GM12875 (cell line): ENCODE data around the gene KRTAP10-12.

Experiments
- H3K4me3 ChIP-seq: one replicate; pipeline ENCODE4 v1.5.1; 2011; ENCODE audit warnings: low read depth, low read length, control low read depth
- TF ChIP-seq, protein P1 (sequence below): IDR thresholded peaks from 2 replicates; pipeline ENCODE4 v1.5.1; 2011; ENCODE audit warnings: low read depth, mild to moderate bottlenecking, control low read depth, inconsistent platforms, low read length, moderate library complexity, borderline replicate concordance; ENCODE audit not compliant: insufficient read depth

The KRTAP10-12 gene

DNA sequence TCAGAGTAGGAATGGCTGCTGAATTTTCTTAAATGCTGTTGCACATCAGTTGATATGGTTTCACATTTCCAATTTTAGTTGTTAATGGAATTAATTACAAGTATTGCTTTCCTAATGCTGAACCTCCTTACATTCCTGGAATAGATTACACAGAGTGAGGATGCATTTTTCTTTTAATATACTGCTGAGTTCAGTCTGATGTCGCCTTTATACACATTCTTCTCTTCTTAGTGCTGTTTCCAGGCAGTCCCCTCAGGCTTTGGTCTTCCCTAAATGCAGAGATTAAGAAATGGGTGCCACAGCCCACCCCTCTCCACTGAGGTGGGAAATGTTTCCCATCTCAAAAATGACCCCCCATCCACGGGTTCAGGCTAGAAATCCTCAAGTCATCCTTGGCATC lies 21.1 kb downstream of the KRTAP10-12 start:
- TF ChIP-seq, protein P1, sequence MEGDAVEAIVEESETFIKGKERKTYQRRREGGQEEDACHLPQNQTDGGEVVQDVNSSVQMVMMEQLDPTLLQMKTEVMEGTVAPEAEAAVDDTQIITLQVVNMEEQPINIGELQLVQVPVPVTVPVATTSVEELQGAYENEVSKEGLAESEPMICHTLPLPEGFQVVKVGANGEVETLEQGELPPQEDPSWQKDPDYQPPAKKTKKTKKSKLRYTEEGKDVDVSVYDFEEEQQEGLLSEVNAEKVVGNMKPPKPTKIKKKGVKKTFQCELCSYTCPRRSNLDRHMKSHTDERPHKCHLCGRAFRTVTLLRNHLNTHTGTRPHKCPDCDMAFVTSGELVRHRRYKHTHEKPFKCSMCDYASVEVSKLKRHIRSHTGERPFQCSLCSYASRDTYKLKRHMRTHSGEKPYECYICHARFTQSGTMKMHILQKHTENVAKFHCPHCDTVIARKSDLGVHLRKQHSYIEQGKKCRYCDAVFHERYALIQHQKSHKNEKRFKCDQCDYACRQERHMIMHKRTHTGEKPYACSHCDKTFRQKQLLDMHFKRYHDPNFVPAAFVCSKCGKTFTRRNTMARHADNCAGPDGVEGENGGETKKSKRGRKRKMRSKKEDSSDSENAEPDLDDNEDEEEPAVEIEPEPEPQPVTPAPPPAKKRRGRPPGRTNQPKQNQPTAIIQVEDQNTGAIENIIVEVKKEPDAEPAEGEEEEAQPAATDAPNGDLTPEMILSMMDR: no peak
- H3K4me3 ChIP-seq: no peak overlapping the region

DNA sequence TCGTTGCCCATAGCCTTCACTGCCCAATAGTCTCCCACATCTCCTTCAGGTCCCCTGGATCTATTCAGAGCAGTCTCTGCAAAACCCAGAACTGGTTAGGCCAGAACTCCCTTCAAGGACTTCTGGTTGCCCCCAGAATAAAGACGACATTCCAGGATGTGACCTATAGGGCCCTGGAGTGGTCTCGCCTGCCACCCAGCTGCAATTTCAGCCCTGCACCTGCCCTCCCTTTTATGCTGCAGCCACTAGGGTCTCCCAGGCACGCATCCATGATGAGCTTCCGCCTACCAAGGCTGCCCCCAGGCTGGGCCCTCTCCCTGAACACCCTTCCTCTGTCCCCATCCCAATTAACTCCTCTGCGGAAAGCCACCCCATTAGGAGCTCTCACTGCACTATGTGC lies 21.6 kb downstream of the KRTAP10-12 start:
- no peak overlapping the region for H3K4me3 ChIP-seq
- TF ChIP-seq, protein P1: no peak

DNA sequence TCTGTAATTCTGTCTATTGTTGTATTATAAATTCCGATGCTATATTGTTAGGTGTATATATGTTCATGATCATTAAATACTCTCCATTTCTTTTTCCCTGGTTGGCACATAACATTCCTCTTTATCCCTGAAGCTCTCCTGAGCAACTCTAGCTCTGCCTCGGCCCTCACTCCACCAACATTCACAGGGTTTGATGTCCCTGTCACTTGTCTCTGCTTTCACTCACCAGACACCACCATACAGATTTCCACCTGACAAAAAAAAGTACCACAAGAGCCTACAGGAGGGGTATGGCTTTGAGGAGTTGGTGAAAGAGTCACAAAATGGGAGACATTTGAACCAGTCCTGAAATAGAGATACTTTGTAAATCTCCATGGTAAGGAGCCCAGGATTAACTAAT lies 23.2 kb downstream of the KRTAP10-12 start:
- TF ChIP-seq, protein P1: no peak

DNA sequence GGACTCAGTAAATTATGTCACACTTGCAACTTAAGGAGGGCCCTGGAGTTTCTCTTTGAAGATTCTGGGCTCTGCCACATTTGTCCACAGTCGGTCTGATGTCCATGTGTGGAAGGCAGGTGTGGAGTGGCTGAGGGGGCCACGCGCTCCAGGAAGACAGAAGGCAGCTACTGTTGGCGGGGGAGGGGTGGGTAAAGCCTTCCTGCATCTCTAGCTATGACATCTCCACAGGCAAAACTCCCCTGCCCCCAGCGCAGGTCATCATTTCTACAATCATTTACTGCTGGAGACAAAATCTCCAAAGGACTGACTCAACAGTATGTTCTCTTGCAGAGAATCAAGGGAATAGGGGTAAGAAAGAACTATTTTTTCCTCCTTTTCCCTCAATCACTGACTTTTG lies 25.8 kb downstream of the KRTAP10-12 start:
- no peak overlapping the region for H3K4me3 ChIP-seq
- TF ChIP-seq, protein P1: no peak

More for the DNA sequence above, 23.2 kb downstream of the KRTAP10-12 start:
- no peak overlapping the region for H3K4me3 ChIP-seq

DNA sequence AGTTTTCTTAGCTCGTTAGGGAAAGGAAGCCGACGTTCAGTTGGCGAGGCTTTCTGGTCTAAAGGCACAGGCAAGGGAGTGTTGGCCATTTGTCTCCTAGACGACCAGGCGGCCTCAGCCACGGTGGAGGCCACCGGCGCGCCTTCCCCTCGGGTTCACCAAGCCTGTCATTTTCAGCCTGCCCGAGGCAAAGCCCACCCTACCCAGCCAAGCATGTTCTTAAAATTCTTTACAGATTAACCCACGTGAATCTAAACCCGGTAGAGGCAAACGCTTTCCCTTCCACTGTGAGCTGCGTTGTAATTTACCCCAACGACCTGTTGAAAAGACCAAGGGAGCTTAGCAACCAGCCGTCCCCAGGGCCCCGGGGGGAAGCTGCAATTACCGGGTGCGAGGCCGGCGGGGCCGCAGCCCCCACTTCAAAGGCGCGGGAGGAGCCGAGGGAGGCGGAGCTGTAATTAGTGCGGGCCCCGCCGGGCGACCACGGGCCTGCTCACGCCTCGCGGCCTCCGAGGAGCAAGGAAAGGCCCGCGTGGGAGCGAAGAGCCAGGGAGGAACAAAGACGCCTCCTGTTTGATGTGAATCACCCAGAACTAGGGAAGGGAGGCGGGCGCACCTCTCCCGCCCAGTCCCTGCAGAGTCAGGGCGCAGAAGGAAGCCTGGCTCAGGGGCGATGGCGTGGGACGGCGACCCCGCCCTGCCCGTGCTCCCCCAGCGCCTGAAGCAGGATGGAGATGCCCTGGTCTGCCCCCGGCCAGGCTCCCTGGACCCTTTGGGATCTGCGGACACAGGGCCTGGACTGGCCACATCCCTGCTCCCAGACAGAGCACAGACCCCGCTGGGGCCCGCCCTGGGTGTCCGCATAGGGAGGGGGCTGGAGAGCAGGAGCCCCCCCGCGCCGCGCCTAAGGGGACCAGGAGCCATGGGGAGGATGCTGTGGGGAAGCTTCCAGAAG lies 26.5 kb downstream of the KRTAP10-12 start:
- no peak overlapping the region for H3K4me3 ChIP-seq
- TF ChIP-seq, protein P1: no peak

DNA sequence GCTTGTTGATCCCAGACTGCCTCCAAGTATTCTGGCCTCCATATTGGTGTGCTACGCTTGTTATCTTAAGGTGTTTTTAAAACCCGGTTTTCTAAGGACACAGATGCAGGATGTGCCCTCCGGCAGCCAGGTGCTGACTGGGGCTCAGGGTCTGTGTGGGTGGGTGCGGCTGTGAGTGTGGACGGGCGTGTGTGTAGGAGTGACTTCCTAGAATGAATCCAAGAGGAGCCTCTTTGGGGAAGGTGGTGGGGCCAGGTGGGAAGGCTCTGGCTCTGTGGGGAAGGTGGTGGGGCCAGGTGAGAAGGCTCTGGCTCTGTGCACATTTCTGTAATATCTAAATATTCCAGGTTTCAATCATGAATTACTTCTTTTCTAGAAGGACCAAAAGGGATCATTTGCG lies 27.2 kb downstream of the KRTAP10-12 start:
- H3K4me3 ChIP-seq: no peak overlapping the region
- TF ChIP-seq, protein P1: no peak

DNA sequence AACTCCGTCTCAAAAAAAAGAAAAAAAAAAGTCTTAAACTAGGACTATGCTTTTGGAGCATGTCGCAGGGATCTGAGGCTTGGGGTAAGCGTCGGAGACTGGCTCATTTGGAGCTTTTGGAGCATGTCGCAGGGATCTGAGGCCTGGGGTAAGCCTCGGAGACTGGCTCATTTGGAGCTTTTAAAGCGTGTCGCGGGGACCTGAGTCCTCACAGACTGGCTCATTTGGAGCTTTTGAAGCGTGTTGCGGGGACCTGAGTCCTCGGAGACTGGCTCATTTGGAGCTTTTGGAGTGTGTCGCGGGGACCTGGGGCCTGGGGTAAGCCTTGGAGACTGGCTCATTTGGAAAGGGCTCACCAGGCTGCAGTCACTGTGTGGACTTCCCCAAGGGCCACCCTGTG lies 28.0 kb downstream of the KRTAP10-12 start:
- TF ChIP-seq, protein P1: no peak
- H3K4me3 ChIP-seq: no peak overlapping the region
